GM18951 (cell line): ENCODE data around the gene SSR4.
"Not testable (repeated sequence)": the region's sequence is repeated elsewhere in the genome, so short reads cannot be mapped to it uniquely, and the experiment has no call there.

Experiments used
- POLR2A ChIP-seq: IDR thresholded peaks from 4 replicates; pipeline ENCODE4 v1.6.1; 2011; ENCODE audit warnings: mild to moderate bottlenecking; ENCODE audit not compliant: insufficient read length, insufficient read depth; ENCODE audit errors: extremely low read depth
- in situ Hi-C: fragments of 300-500 bp; cut with MboI; formaldehyde crosslinking; loops from one replicate; pipeline ENCODE4 v1.12.0; 2022; ENCODE audit warnings: low sequenced_read_pairs, mixed read lengths, inconsistent platforms; ENCODE audit not compliant: unreplicated experiment

Gene SSR4

GRCh38 chrX:153794018-153794896 is at the start of gene SSR4, which contains the start of gene IDH3G:
Gene SSR4, plus strand, starts transcription at chrX:153794668. Its CDS starts 20 bp downstream, at chrX:153794688.
Gene IDH3G, minus strand, starts transcription at chrX:153794375. Its CDS starts 49 bp downstream, at chrX:153794326.
- in situ Hi-C loops = no loop called here
- peak; percentile 74 for TF ChIP-seq POLR2A

- in situ Hi-C loops = not testable (repeated sequence)
Measured at GRCh38 chrX:153745067-153745433, 49.4 kb upstream of the SSR4 start.

DNA sequence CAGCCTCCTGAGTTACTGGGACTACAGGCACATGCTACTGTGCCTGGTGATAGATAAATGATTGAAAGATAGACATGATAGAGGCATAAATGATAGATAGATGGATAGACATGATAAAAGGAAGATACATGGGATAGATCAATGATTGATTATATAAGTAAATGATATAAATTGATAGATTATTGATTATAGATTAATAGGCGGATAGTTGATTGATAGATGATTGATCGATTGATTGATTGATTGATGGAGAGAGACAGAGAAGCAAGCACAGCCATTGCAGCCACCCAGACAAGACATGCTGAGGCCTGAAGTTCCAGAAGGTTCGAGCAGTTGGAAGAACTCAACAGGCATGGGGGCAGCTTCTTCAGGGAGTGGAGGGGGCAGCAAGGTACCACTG is 48.1 kb upstream of the SSR4 start:
- in situ Hi-C loops = no loop called here
- TF ChIP-seq POLR2A = no peak

- in situ Hi-C loops = not testable (repeated sequence)
Measured at GRCh38 chrX:153746991-153747390, 47.5 kb upstream of the SSR4 start.

DNA sequence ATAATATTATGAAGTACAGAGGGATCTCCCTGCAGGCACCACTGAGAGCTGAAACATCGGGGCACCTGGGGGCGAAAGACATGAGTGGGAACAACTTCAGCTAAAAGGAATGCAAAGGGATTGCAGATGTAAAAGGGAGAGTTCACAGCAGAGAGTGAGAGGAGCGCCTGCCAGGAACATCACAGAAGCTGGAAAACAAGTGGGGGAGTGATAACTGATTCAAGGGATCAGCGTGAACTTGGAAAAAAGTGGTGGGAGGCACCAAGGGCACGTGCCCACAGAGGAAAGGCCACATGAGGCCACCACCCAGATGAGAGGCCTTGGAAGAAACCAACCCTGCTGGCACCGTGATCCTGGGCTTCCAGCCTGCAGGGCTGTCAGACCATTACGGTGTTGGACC is 45.5 kb upstream of the SSR4 start:
- in situ Hi-C loops = not testable (repeated sequence)

- in situ Hi-C loops = no loop called here
- no peak for TF ChIP-seq POLR2A
Measured at GRCh38 chrX:153750127-153750774, 44.2 kb upstream of the SSR4 start.

GRCh38 chrX:153755136-153755535 is 39.3 kb upstream of the SSR4 start:
- in situ Hi-C loops = no loop called here
- no peak for TF ChIP-seq POLR2A

- no peak for TF ChIP-seq POLR2A
- in situ Hi-C loops = no loop called here
Measured at GRCh38 chrX:153761863-153762262, 32.6 kb upstream of the SSR4 start.

GRCh38 chrX:153762626-153763173 is 31.8 kb upstream of the SSR4 start:
- in situ Hi-C loops = no loop called here
- no peak for TF ChIP-seq POLR2A

DNA sequence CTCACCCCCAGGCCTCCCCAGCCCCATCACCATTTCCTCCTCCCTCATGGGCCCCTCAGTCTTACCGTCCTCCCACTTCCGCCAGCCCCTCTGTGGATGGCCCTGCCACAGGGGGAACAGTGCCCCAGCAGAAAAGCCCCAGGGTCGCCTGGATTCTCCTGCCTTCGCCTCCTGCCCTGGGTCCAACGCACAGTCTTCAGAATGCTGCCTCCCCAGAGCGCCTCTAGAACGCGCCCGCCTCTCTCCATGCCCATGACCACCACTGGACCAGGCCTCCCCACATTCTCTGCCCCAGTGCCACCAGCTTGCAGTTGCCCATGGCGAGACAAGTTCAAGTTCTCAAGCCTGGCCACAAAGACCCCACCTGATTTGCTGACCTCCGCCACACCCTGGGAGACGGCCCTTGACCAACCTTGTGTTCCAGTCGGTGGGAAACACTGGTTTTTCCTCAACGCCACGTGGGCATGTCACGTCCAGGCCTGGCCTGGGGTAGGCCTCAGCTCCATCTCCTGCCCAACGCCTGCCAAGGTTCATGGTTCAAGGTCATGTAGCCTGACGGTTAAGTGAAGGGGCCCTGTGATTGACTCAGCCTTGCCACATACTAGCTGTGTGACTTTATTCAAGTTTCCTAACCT is 31.1 kb upstream of the SSR4 start:
- in situ Hi-C loops = no loop called here

DNA sequence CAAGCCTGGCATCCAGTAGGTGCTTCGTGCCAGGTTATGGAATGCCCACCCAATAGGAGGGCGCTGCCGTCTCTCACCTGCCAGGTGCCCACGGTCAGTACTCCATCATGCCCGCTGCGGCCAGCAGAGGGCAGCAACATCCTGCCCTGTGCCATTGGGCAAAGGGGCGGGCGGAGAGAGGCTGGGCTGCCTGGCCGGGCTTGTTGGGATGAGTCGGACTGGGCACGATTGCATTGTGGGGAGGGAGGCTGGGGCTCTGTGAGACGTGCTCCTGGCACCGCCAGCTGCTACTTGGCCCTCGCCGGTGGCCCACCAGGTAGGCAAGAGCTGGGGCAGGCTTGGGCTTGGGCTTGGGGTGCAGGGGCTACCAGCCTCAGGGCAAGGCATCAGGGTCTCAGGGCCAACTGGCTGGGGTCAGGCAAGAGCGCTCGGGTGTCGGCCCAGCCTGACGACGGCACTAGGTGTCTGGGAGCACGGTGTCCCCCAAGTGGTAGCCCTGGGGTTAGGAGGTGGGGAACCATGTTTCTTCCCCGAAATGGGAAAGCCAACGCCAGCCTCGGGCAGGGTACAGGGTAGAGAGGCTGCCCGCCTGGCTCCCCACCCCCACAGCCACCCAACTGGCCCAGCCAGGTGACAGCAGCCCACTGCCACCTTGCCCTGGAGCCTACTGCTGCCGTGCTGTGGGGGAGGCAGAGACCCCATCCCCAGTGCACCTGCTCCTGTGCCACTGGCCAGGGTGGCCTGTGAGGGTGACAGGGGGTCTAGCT is 30.3 kb upstream of the SSR4 start, which contains the start of gene PLXNB3:
Gene PLXNB3 (plus strand): TSS at position 261 of the 767 bp plus-strand sequence. CDS start 1,287 bp downstream, outside the sequence.
- in situ Hi-C loops = no loop called here
- no peak for TF ChIP-seq POLR2A

More for the DNA sequence above, 31.1 kb upstream of the SSR4 start:
- no peak for TF ChIP-seq POLR2A

DNA sequence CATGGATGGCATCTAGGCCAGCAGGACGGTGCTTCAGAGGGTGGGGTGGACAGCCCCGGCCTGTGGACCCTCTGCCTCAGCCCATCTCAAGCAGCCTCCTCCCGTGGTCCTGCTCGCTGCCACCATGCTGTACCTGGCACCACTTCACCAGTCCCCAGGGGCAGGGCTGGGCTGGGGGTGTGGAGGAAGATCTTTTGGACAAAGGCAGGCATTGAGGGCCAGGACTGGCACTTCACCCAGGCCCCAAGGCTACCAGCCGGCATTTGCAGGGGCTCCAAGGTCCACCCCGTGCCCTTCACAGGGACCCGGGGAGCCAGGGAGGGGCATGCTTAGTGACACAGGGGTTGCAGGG is 29.7 kb upstream of the SSR4 start:
- in situ Hi-C loops = no loop called here
- TF ChIP-seq POLR2A = no peak
